ENCODE results near the gene LIFR.

GRCh38 chr5:38471709-38472108, 84.7 kb downstream of the LIFR start:
- TF ChIP-seq, protein P1, sequence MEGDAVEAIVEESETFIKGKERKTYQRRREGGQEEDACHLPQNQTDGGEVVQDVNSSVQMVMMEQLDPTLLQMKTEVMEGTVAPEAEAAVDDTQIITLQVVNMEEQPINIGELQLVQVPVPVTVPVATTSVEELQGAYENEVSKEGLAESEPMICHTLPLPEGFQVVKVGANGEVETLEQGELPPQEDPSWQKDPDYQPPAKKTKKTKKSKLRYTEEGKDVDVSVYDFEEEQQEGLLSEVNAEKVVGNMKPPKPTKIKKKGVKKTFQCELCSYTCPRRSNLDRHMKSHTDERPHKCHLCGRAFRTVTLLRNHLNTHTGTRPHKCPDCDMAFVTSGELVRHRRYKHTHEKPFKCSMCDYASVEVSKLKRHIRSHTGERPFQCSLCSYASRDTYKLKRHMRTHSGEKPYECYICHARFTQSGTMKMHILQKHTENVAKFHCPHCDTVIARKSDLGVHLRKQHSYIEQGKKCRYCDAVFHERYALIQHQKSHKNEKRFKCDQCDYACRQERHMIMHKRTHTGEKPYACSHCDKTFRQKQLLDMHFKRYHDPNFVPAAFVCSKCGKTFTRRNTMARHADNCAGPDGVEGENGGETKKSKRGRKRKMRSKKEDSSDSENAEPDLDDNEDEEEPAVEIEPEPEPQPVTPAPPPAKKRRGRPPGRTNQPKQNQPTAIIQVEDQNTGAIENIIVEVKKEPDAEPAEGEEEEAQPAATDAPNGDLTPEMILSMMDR (IDR thresholded peaks at IDR 0.05): no peak
- TF ChIP-seq POLR2A (IDR thresholded peaks at IDR 0.05): no peak
